ENCODE results near the gene DRC1. TPM values are rescaled to one million over a fixed set of nuclear protein-coding genes. Genes with fewer than 3 reads are reported as not detected.

DRC1 gene
- total RNA-seq, 3 donors from 2014 or later, result not detected

GRCh38 chr2:26396734-26397298, 4.9 kb upstream of the DRC1 start:
- H3K36me3 ChIP-seq, result no peaks in the 10 kb centered on the region
- H3K27ac ChIP-seq, result no peak overlapping the region
- intact Hi-C loops (cut with DNase I; ENCODE audit: low total_unique reads), result no loop called here
- DNase-seq (ENCODE audit: low spot score in 2 of 2), result no peak
- no peaks in the 10 kb centered on the region for H3K4me1 ChIP-seq
- TF ChIP-seq POLR2AphosphoS5 (IDR thresholded peaks at IDR 0.05), result no peak
- TF ChIP-seq CTCF (IDR thresholded peaks at IDR 0.05), result no peak
- TF ChIP-seq POLR2A (IDR thresholded peaks at IDR 0.05), result no peak
- no peaks in the 10 kb centered on the region for H3K27me3 ChIP-seq
- H3K4me3 ChIP-seq, result no peak overlapping the region
- H3K9me3 ChIP-seq, result no peaks in the 10 kb centered on the region

- no peak for DNase-seq (ENCODE audit: low spot score in 2 of 2)
- no peaks in the 10 kb centered on the region for H3K36me3 ChIP-seq
- no peak overlapping the region for H3K4me3 ChIP-seq
- H3K4me1 ChIP-seq, result no peaks in the 10 kb centered on the region
- H3K9me3 ChIP-seq, result no peaks in the 10 kb centered on the region
- TF ChIP-seq CTCF (IDR thresholded peaks at IDR 0.05) (no peak), POLR2AphosphoS5 (IDR thresholded peaks at IDR 0.05) (no peak), POLR2A (IDR thresholded peaks at IDR 0.05) (no peak)
- no peaks in the 10 kb centered on the region for H3K27me3 ChIP-seq
- H3K27ac ChIP-seq, result no peak overlapping the region
- intact Hi-C loops (cut with DNase I; ENCODE audit: low total_unique reads), result no loop called here
Observed at GRCh38 chr2:26399771-26400376, 1.8 kb upstream of the DRC1 start.

GRCh38 chr2:26400723-26401122, 997 bp upstream of the DRC1 start:
- Histone ChIP-seq H3K36me3 (no peaks in the 10 kb centered on the region), H3K4me1 (no peaks in the 10 kb centered on the region), H3K27me3 (no peaks in the 10 kb centered on the region), H3K4me3 (no peak overlapping the region), H3K9me3 (no peaks in the 10 kb centered on the region), H3K27ac (no peak overlapping the region)
- intact Hi-C loops (cut with DNase I; ENCODE audit: low total_unique reads), result no loop called here
- no peak for TF ChIP-seq POLR2A (IDR thresholded peaks at IDR 0.05)
- TF ChIP-seq CTCF (IDR thresholded peaks at IDR 0.05), result no peak
- no peak for TF ChIP-seq POLR2AphosphoS5 (IDR thresholded peaks at IDR 0.05)
- DNase-seq (ENCODE audit: low spot score in 2 of 2), result no peak

GRCh38 chr2:26407526-26407925, 5.8 kb downstream of the DRC1 start:
- intact Hi-C loops (cut with DNase I; ENCODE audit: low total_unique reads), result no loop called here
- H3K27ac ChIP-seq, result no peak overlapping the region
- H3K27me3 ChIP-seq, result no peaks in the 10 kb centered on the region
- H3K4me1 ChIP-seq, result no peaks in the 10 kb centered on the region
- H3K36me3 ChIP-seq, result no peaks in the 10 kb centered on the region
- H3K4me3 ChIP-seq, result no peak overlapping the region
- DNase-seq (ENCODE audit: low spot score in 2 of 2), result no peak
- H3K9me3 ChIP-seq, result no peaks in the 10 kb centered on the region
- TF ChIP-seq POLR2AphosphoS5 (IDR thresholded peaks at IDR 0.05), result no peak
- no peak for TF ChIP-seq CTCF (IDR thresholded peaks at IDR 0.05)
- no peak for TF ChIP-seq POLR2A (IDR thresholded peaks at IDR 0.05)

- Histone ChIP-seq H3K4me1 (no peaks in the 10 kb centered on the region), H3K36me3 (no peaks in the 10 kb centered on the region), H3K4me3 (no peak overlapping the region), H3K9me3 (no peaks in the 10 kb centered on the region), H3K27ac (no peak overlapping the region), H3K27me3 (no peaks in the 10 kb centered on the region)
- no peak for TF ChIP-seq CTCF (IDR thresholded peaks at IDR 0.05)
- no peak for TF ChIP-seq POLR2A (IDR thresholded peaks at IDR 0.05)
- no peak for TF ChIP-seq POLR2AphosphoS5 (IDR thresholded peaks at IDR 0.05)
- intact Hi-C loops (cut with DNase I; ENCODE audit: low total_unique reads), result no loop called here
- DNase-seq (ENCODE audit: low spot score in 2 of 2), result no peak
Observed at GRCh38 chr2:26409785-26410184, 8.1 kb downstream of the DRC1 start.
